HG02938 (cell line): ENCODE measurements around the gene FOXC2.

Source experiments
- ATAC-seq: cut with Tn5 transposase; IDR thresholded peaks from one replicate; pipeline ENCODE4 v1.9.1; 2021; ENCODE audit warnings: mild to moderate bottlenecking, moderate library complexity; ENCODE audit not compliant: unreplicated experiment

Gene FOXC2

DNA sequence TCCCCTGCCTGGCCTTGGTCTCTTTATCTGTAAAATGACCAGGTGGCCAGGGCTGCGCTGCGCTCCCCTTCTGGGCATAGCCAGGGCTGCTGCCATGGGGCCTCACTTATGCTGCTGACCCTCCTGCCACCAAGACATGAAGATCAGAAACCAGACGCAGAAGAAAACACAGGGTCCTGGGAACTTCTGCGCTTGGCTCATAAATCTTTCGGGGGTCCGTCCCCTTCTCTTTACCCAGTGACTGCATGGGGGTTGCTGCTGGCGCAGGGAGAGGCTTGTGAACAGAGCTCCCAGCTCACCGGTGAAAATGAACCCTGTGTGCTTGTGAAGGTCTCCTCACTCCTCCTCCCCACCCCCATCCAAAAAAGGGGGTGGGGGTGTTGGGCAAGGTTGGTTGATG, 6.0 kb downstream of the FOXC2 start:
- no peak for ATAC-seq

DNA sequence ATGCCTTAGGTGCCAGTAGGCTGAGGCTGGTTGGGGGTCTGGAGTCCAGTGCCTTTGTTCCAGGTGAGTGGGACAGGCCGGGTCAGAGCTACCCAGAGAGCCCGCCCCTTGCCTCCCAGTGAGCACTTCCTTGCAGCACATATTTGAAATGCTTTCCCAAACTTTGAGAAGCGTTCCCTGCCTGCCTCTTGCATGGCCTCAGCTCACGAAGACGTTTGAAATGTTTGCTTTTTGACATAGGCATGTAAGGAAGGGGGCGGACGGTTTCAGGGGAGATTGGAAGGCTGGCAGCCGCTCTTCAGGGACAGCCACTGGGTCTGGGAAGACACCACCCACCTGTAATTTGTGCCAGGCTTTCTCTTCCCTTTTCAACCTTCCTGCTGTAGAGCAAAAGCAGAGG, 6.6 kb downstream of the FOXC2 start:
- ATAC-seq = no peak

DNA sequence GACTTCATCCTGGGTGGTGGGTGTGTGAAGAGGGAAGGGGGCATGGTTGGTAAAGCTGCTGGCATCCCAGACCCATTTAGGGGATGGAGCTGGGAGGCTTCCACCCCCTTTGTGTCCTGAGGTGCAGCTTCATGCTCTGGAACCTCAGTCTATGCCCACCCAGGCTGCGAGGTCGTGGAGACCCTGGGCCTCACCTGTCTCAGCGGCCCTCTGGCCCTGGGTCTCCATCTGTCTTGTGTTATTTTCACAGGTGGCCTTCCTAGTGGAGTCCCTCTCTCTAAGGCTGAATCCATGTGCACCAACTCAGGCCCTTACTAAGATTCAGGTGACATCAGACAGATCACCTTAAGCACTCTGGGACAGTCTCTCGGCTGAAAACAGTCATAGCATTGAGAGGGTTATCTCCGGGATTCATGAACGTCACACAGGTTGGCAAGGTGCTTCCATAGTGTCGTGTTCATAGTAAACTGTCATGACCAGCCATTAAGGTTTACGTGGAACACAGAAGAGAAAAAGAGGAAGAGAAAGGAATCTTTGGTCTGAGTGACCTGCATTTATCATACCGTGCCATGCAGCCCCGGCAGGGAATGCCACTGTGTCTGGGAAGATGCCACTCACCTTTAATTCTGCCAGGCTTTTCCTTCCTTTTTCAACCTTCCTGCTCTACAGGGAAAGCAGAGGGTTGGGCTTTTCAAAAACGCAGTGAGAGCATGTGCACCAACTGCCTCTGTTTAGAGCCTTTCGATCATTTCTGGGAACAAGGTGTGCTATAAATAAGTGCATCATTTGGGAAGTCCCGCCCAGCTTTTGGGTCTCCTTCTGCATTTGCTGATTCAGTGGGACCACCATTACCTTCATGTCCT, 7.2 kb downstream of the FOXC2 start:
- ATAC-seq = no peak

DNA sequence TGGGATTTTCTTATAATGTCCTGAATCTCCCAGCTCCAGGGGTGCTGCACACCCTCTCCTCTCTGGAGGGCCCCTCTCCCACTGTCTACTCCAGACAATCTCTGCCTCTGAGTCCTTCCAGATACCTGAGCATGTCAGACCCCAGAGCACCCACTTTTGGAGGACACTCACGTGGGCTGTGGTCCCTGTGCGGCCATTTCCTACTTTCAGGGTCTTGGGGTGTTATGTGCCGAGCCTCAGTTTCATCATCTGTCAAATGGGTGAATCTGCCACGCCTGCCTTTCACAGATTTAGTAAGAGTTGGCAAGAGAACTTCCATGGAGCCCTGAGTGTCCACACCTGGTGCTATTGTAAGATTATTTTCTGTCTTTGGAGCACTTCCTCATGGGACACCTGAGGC, 8.0 kb downstream of the FOXC2 start:
- ATAC-seq = no peak

DNA sequence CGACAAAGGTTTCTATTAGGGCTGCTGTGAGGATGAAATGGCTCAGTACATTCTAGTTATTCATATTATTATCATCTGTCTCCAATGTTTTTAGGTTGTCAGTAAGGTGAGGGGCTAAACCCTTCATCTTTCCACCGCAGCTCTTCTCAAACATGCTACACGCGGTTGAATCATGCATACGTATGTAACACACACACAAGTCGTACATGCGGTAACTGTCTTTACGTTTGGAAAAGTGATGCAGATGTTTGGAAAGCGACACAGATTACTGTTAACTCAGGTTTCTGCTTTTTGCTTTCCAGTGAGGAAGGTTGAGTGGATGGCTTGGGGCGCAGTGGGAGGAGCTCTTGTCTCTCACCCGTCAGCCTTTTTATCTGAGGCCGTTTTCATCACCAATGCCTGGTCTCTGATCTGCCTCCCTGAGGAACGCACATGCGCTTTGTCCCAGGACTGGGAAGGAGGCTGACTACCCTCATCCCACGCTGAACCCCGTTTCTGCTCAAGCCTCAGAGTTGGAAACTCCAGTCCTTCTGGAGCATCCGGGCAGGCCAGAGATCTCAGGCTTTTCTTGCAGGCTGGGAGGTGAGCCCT, 8.6 kb downstream of the FOXC2 start:
- ATAC-seq = no peak

DNA sequence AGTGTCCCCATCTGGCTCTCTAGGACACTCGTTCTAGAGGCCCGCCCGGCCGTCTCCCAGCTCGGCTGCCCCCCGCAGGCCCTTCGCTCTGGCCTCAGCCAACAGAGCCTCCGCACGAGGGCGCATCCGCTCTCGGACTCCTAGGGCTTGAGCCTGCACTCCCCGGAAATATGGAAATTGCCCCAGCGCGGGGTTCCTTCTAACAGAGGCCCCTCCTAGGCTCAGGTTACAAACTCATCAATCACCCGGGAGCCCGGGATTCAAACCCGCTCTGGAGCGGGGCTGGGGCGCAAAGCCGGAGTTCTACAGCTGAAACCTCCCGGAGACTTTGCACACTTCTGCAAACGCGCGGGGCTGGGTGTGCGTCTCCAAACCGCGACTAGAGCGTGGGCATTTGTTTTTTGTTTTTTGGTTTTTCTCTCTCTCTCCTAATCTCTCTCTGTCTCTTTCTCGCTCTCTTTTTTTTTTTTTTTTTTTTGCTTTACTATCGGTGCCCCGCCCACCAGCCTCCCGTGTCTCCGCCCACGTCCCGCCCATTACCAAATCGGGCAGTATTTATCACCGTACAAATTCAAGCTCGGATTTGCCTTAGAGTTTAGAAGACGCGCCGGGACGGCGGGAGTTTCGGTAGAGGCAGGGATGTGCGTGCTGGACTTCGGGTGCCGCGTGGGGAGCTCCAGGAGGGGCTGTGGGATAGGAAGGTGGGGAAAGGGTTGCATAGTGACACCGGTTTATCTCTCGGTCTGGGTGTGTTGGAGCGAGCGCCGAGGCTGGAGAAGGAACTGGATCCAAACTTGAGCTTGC, 9.3 kb downstream of the FOXC2 start:
- ATAC-seq = no peak

- ATAC-seq = no peak
Observed at GRCh38 chr16:86576591-86577313, 10.1 kb downstream of the FOXC2 start.

GRCh38 chr16:86577314-86577971, 10.8 kb downstream of the FOXC2 start:
- no peak for ATAC-seq

DNA sequence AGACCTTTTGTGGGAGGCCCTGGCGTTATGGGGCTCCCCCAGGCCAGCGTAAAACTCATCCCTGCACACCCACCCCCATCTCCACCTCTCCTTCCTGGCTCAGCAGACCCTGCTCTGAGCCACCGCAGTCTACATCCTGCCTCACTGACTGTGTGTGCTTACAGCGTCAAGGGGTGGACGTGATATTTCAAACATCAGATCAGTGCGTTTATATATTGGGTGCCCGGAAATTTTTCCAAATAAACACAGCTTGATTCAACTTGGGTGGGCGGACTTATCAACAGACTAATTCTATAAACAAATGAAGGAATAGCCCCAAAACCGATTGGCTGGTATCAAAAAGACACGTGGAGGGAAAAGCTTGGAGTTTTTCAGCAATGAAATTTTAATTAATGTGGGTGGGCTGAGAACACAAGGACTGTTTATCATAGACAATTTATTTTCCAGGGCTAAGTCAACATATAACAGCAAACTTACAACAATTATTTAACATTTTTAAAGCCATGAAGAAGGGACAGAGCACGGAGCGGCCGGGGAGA, 11.5 kb downstream of the FOXC2 start, which contains the start of gene FOXL1:
TSS of gene FOXL1 (plus strand) at position 489 of the 539 bp plus-strand sequence. CDS start 175 bp downstream, outside the sequence.
- no peak for ATAC-seq

GRCh38 chr16:86578611-86579267, 12.1 kb downstream of the FOXC2 start:
- ATAC-seq = no peak

- no peak for ATAC-seq
Observed at GRCh38 chr16:86579268-86580062, 12.8 kb downstream of the FOXC2 start.

DNA sequence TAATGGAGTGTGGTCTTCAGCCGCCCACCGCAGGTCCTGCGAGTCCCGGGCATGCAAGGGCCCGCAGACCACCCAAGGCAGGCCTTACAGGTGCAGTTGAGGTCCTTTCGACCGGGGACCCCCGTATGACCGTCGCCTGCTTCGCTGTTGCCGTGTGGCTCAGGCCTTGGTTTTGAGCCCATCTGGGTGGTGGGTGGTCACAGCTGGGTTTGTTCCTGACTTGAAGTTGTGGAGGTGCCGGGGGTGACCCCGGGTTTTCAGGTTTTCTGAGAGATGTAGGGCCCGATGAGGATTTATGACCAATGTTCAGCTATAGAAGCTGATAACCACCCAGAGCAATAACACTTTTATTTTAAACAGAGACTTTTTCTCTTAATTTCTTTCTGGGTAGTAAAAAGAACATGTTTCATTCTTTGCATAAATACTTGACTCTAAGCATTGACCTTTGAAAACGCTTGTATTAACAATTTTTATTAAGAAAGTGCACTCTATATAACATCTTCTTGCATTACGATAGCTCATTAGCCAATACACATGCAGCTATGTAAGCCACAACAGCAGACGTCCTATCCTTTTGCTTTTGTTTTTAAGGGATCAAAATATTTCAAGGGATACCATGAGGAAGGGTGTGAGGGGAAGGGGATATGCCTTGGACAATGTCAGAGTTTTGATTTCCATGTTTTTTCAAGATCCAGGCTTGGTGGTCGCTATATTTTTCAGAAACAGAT, 13.6 kb downstream of the FOXC2 start:
- no peak for ATAC-seq

DNA sequence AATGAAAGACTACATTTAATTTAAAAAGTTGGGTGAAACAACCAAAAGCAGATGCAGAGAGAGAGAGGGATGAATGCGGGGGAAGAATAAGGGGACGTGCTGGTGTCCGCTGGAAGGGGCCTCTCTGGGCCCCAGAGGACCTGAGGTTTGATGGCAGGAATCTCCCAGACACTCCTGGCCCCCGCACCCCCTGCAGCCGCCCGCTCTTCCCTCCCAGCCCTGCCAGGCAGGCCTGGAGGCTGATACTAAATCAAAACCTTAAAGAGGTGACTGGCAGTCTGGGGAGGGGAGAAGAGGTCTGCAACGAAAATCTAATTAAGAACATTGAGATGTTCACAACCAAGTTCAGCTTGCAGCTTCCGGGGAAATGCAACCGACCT, 14.2 kb downstream of the FOXC2 start:
- ATAC-seq = no peak

DNA sequence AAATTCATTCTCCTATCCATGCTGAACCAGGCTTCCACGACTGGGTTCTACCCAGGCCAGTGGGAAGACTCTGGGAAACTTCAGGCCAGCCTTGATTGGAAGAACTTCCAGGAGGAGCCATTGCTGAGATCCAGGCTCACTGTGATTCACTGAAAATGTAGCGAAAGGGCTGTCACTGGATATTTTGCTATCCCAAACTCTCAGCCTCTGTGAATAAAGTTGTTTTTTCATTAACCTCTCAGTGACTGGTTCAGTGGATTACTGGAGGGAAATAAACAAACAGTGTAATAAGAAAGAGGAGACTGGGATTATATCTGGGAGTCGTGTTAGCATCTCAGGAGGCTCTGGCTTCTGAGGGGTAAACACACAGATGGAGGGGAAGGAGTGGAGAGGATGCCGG, 14.8 kb downstream of the FOXC2 start:
- ATAC-seq = no peak

DNA sequence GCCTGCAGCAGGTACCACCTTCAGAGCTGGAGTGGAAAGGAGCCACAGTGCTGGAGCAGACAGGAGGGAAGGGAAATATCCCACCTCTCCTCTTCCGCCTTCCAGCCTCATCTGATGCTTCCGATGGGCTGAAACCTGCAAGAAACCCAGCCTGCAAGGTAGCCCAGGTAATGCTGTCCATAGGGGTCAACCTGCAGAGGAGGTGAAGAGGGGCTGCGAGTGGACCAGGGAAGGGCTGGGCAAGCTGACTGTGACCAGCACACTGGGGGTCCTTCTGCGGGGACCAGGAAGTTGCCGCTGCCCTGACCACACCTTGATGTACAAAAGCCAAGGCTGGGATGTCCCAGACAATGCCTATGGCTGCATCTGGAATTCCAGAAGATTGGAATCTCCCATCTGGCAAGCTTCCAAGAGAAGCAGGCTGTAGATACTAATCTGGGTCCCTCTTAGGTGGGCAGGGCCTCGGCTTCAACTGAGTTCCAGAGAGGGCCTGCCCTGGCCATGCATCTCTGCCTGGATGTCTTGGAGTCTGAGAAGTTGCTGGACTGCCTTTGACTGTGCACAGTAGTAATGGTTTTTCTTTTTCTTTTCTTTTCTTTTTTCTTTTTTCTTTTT, 17.5 kb downstream of the FOXC2 start:
- no peak for ATAC-seq

- ATAC-seq = no peak
Observed at GRCh38 chr16:86584726-86585721, 18.4 kb downstream of the FOXC2 start.
